GM21786 (cell line): ENCODE measurements around the gene GJA10.

Experiments
- ATAC-seq: cut with Tn5 transposase; IDR thresholded peaks from one replicate; pipeline ENCODE4 v1.9.1; 2021; ENCODE audit not compliant: unreplicated experiment

The GJA10 gene

GRCh38 chr6:89944826-89945407 lies 50.6 kb downstream of the GJA10 start:
- ATAC-seq = no peak
